ENCODE data around the gene TTLL11.

DNA sequence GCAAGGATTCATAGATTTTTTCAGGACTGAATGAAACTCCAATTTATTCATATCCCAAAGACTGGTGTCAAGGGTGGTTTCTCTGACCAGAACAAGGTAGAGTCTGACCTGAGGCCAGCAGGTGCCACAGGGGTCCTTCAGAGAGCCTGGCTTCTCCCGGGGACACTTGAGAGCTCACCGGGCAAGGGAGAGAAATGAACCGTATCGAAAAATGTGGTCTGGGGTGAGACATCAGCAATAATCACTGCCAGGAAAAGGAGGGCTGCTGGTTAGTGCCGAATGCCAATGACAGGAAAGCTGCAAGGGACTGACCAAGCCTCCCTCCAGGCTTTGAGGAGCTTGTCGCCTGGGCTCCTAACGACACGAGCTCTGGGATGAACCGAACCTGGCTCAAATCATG lies 142.7 kb downstream of the TTLL11 start:
- TF ChIP-seq, protein P1, sequence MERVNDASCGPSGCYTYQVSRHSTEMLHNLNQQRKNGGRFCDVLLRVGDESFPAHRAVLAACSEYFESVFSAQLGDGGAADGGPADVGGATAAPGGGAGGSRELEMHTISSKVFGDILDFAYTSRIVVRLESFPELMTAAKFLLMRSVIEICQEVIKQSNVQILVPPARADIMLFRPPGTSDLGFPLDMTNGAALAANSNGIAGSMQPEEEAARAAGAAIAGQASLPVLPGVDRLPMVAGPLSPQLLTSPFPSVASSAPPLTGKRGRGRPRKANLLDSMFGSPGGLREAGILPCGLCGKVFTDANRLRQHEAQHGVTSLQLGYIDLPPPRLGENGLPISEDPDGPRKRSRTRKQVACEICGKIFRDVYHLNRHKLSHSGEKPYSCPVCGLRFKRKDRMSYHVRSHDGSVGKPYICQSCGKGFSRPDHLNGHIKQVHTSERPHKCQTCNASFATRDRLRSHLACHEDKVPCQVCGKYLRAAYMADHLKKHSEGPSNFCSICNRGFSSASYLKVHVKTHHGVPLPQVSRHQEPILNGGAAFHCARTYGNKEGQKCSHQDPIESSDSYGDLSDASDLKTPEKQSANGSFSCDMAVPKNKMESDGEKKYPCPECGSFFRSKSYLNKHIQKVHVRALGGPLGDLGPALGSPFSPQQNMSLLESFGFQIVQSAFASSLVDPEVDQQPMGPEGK (CRISPR knock-in tag; IDR thresholded peaks at IDR 0.05; ENCODE audit: borderline replicate concordance) = no peak
- TF ChIP-seq RARB (CRISPR knock-in tag; IDR thresholded peaks at IDR 0.05) (no peak), TCF4 (CRISPR knock-in tag; IDR thresholded peaks at IDR 0.05; ENCODE audit: borderline replicate concordance) (no peak), ISL1 (CRISPR knock-in tag; IDR thresholded peaks at IDR 0.05) (no peak), ZC3H10 (CRISPR knock-in tag; IDR thresholded peaks at IDR 0.05) (no peak), TOX (CRISPR knock-in tag; IDR thresholded peaks at IDR 0.05; ENCODE audit: borderline replicate concordance) (no peak), PPARA (CRISPR knock-in tag; IDR thresholded peaks at IDR 0.05; ENCODE audit: borderline replicate concordance) (no peak)
- TF ChIP-seq, protein P2, sequence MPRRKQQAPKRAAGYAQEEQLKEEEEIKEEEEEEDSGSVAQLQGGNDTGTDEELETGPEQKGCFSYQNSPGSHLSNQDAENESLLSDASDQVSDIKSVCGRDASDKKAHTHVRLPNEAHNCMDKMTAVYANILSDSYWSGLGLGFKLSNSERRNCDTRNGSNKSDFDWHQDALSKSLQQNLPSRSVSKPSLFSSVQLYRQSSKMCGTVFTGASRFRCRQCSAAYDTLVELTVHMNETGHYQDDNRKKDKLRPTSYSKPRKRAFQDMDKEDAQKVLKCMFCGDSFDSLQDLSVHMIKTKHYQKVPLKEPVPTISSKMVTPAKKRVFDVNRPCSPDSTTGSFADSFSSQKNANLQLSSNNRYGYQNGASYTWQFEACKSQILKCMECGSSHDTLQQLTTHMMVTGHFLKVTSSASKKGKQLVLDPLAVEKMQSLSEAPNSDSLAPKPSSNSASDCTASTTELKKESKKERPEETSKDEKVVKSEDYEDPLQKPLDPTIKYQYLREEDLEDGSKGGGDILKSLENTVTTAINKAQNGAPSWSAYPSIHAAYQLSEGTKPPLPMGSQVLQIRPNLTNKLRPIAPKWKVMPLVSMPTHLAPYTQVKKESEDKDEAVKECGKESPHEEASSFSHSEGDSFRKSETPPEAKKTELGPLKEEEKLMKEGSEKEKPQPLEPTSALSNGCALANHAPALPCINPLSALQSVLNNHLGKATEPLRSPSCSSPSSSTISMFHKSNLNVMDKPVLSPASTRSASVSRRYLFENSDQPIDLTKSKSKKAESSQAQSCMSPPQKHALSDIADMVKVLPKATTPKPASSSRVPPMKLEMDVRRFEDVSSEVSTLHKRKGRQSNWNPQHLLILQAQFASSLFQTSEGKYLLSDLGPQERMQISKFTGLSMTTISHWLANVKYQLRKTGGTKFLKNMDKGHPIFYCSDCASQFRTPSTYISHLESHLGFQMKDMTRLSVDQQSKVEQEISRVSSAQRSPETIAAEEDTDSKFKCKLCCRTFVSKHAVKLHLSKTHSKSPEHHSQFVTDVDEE (CRISPR knock-in tag; IDR thresholded peaks at IDR 0.05) = no peak
- TF ChIP-seq, protein P3, sequence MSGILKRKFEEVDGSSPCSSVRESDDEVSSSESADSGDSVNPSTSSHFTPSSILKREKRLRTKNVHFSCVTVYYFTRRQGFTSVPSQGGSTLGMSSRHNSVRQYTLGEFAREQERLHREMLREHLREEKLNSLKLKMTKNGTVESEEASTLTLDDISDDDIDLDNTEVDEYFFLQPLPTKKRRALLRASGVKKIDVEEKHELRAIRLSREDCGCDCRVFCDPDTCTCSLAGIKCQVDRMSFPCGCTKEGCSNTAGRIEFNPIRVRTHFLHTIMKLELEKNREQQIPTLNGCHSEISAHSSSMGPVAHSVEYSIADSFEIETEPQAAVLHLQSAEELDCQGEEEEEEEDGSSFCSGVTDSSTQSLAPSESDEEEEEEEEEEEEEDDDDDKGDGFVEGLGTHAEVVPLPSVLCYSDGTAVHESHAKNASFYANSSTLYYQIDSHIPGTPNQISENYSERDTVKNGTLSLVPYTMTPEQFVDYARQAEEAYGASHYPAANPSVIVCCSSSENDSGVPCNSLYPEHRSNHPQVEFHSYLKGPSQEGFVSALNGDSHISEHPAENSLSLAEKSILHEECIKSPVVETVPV (CRISPR knock-in tag; IDR thresholded peaks at IDR 0.05) = no peak

Measured in SK-N-SH treated with all-trans-retinoic acid at 6 μM for 48 hours (cell line).